ENCODE data around the gene MPPE1. TPM values are rescaled to one million over a fixed set of nuclear protein-coding genes. Genes with fewer than 3 reads are reported as not detected.

MPPE1 gene
- total and polyA plus RNA-seq, 9 of the 15 experiments (the other 6 are each of a cell fraction or from before 2014, with no cell fraction given), result 10.7 to 19.5 (median 13.3) TPM

- TF ChIP-seq JUND (IDR thresholded peaks at IDR 0.05; ENCODE audit: borderline replicate concordance, low read depth, low read length), result peak; percentile 89
- peak; percentile 59; the same call in 2 of the 3 replicates for TF ChIP-seq JUND (tag; IDR thresholded peaks at IDR 0.05; ENCODE audit: borderline replicate concordance, low read depth, low read length)
- TF ChIP-seq ZBTB49 (CRISPR knock-in tag; IDR thresholded peaks at IDR 0.05; ENCODE audit: borderline replicate concordance), result no peak
- no peak for TF ChIP-seq RBM17 (IDR thresholded peaks at IDR 0.05; ENCODE audit: borderline replicate concordance, low read depth, low read length)
- no peak for TF ChIP-seq CREB3 (tag; conservative IDR thresholded peaks at IDR 0.05; ENCODE audit: low read depth)
- TF ChIP-seq ARNT (IDR thresholded peaks at IDR 0.05), result no peak
- no peak for TF ChIP-seq TCF7 (IDR thresholded peaks at IDR 0.05; ENCODE audit: borderline replicate concordance)
- TF ChIP-seq MNT (conservative IDR thresholded peaks at IDR 0.05), result peak; percentile 83 to 91
- peak; percentile 66 for TF ChIP-seq ETV1 (tag; conservative IDR thresholded peaks at IDR 0.05; ENCODE audit: low read depth)
- TF ChIP-seq CC2D1A (IDR thresholded peaks at IDR 0.05), result no peak
- TF ChIP-seq WHSC1 (IDR thresholded peaks at IDR 0.05; ENCODE audit: low read length), result no peak
- TF ChIP-seq USF2 (CRISPR knock-in tag; IDR thresholded peaks at IDR 0.05), result no peak
- TF ChIP-seq MTA2 (IDR thresholded peaks at IDR 0.05; ENCODE audit: low read depth), result no peak
- peak; percentile 99 for TF ChIP-seq PHF8 (IDR thresholded peaks at IDR 0.05; ENCODE audit: borderline replicate concordance, low read length)
- TF ChIP-seq ZNF707 (CRISPR knock-in tag; conservative IDR thresholded peaks at IDR 0.05), result no peak
- no peak for TF ChIP-seq CHAMP1 (IDR thresholded peaks at IDR 0.05)
- TF ChIP-seq DDX20 (tag; IDR thresholded peaks at IDR 0.05; ENCODE audit: low read depth), result no peak
Observed at GRCh38 chr18:11851146-11851805, 56.8 kb downstream of the MPPE1 start, which contains the start of gene CHMP1B (continued).
